Caco-2 (cell line): ENCODE data around the gene NRXN3. TPM values are rescaled to one million over a fixed set of nuclear protein-coding genes. Genes with fewer than 3 reads are reported as not detected.

Experiments
- BruUV-seq: library from RNA; stranded (reverse); fragments of 400-500 nt; replicated peaks from 2 replicates; lab custom pipeline; 2021; lab: Mats Ljungman, UMichigan
- CTCF ChIA-PET: fragments of 300-600 bp; sonication (Branson Sonifier 250); formaldehyde crosslinking; loops from one replicate; lab custom pipeline; 2022; ENCODE audit warnings: antibody characterized with exemption; lab: Charles Lee
- POLR2A ChIA-PET: fragments of 300-600 bp; sonication (Branson Sonifier 250); formaldehyde crosslinking; loops from one replicate; lab custom pipeline; 2022; ENCODE audit warnings: antibody characterized with exemption; lab: Charles Lee
- DNase-seq, 2 experiments: peaks; one replicate each; pipeline versions ENCODE4 v3.0.0 to v3.0.0-alpha.2; 2020 to 2022
- H3K27me3 ChIP-seq: replicated peaks from 2 replicates; pipeline ENCODE4 v1.6.0; 2011; ENCODE audit warnings: low read length; ENCODE audit not compliant: control insufficient read depth, insufficient read depth
- H3K36me3 ChIP-seq: 2 replicates; pipeline ENCODE4 v1.5.1; 2011; ENCODE audit warnings: low read length; ENCODE audit not compliant: control insufficient read depth, insufficient read depth
- H3K4me1 ChIP-seq: fragments of 250-450 bp; sonication (Bioruptor Pico); 2 replicates; pipeline ENCODE4 v1.5.1; 2020; ENCODE audit warnings: mild to moderate bottlenecking
- H3K4me3 ChIP-seq: 2 replicates; pipeline ENCODE4 v1.5.1; 2011; ENCODE audit warnings: low read depth, mild to moderate bottlenecking, control low read depth, low read length
- H3K9me3 ChIP-seq: fragments of 250-450 bp; sonication (Bioruptor Pico); 2 replicates; pipeline ENCODE4 v1.5.1; 2020; ENCODE audit warnings: mild to moderate bottlenecking, moderate library complexity
- H3K27ac Mint-ChIP-seq: one replicate; pipeline ENCODE4 v1.8.0; 2022; ENCODE audit warnings: mixed read lengths; ENCODE audit not compliant: unreplicated experiment
- H3K27me3 Mint-ChIP-seq: one replicate; pipeline ENCODE4 v1.8.0; 2022; ENCODE audit warnings: mixed read lengths; ENCODE audit not compliant: insufficient read depth, unreplicated experiment
- H3K36me3 Mint-ChIP-seq: one replicate; pipeline ENCODE4 v1.8.0; 2022; ENCODE audit warnings: mild to moderate bottlenecking, mixed read lengths; ENCODE audit not compliant: insufficient read depth, unreplicated experiment
- H3K4me1 Mint-ChIP-seq: one replicate; pipeline ENCODE4 v1.8.0; 2022; ENCODE audit warnings: low read depth, mixed read lengths; ENCODE audit not compliant: unreplicated experiment
- H3K4me3 Mint-ChIP-seq: one replicate; pipeline ENCODE4 v1.8.0; 2022; ENCODE audit warnings: mild to moderate bottlenecking, moderate library complexity, mixed read lengths; ENCODE audit not compliant: unreplicated experiment
- H3K9me3 Mint-ChIP-seq: one replicate; pipeline ENCODE4 v1.8.0; 2022; ENCODE audit warnings: mixed read lengths; ENCODE audit not compliant: unreplicated experiment
- intact Hi-C: fragments of 100-400 bp; cut with micrococcal nuclease; formaldehyde crosslinking; loops from one replicate; pipeline ENCODE4 v1.10.0; 2022; ENCODE audit not compliant: unreplicated experiment
- total RNA-seq: library from RNA; stranded (reverse); gene quantifications from 2 replicates; pipeline ENCODE4 v1.2.3, GENCODE V29; 2022
- TF ChIP-seq, protein P1 (sequence below), 2 experiments: fragments of 200-600 bp in 1 of 2; IDR thresholded peaks; 1 replicate in 1 of 2; 2 replicates in 1 of 2; pipeline versions ENCODE4 v1.5.1 to v1.8.0; 2011 to 2022; ENCODE audit warnings: antibody characterized with exemption in 1 of 2, control low read depth in 1 of 2, inconsistent platforms in 1 of 2, low read depth in 1 of 2, low read length in 1 of 2, mild to moderate bottlenecking in 1 of 2, moderate library complexity in 1 of 2; ENCODE audit not compliant: insufficient read depth in 1 of 2, severe bottlenecking in 1 of 2, unreplicated experiment in 1 of 2

Gene NRXN3
- total RNA-seq, 1 experiment from 2014 or later, result 12.4 TPM

GRCh38 chr14:78202163-78202562 lies 32.0 kb downstream of the NRXN3 start:
- TF ChIP-seq, protein P1, sequence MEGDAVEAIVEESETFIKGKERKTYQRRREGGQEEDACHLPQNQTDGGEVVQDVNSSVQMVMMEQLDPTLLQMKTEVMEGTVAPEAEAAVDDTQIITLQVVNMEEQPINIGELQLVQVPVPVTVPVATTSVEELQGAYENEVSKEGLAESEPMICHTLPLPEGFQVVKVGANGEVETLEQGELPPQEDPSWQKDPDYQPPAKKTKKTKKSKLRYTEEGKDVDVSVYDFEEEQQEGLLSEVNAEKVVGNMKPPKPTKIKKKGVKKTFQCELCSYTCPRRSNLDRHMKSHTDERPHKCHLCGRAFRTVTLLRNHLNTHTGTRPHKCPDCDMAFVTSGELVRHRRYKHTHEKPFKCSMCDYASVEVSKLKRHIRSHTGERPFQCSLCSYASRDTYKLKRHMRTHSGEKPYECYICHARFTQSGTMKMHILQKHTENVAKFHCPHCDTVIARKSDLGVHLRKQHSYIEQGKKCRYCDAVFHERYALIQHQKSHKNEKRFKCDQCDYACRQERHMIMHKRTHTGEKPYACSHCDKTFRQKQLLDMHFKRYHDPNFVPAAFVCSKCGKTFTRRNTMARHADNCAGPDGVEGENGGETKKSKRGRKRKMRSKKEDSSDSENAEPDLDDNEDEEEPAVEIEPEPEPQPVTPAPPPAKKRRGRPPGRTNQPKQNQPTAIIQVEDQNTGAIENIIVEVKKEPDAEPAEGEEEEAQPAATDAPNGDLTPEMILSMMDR (IDR thresholded peaks at IDR 0.05; ENCODE audit: insufficient read depth in 1 of 2, low read depth in 1 of 2, low read length in 1 of 2, severe bottlenecking in 1 of 2, unreplicated experiment in 1 of 2), result no peak
- no peaks in the 10 kb centered on the region for H3K4me1 ChIP-seq
- Mint-ChIP-seq H3K27ac (no peak overlapping the region), H3K4me1 (no peaks in the 10 kb centered on the region), H3K9me3 (no peaks in the 10 kb centered on the region), H3K36me3 (no peaks in the 10 kb centered on the region), H3K27me3 (peaks cover 4% of the 10 kb centered on the region), H3K4me3 (no peak overlapping the region)
- CTCF ChIA-PET, result no interaction called here
- no TSS peak for BruUV-seq
- no peaks in the 10 kb centered on the region; the same call in 1 of the 2 replicates for H3K27me3 ChIP-seq
- POLR2A ChIA-PET, result no interaction called here
- no peaks in the 10 kb centered on the region for H3K9me3 ChIP-seq
- H3K4me3 ChIP-seq, result no peak overlapping the region
- H3K36me3 ChIP-seq, result no peaks in the 10 kb centered on the region
- no peak for DNase-seq
- intact Hi-C loops, result no loop called here

DNA sequence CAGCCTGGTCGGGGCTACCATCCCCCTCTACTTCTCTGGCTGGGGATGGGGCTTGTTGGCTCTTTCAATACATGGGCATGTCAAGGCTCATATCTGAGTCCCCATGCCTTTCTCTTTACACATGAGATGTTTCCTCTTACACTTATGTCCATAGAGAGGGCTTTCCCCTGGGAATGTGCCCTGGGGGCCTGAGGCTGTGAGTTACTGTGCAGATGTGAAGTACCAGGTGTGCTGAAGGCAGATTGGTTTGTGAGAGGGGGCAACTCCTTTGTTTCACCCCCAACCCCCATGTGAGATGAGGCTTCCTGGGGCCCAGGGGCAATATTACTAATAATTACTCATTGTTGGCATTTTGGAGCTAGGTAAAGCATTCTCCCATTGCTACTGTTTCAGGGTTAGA lies 32.8 kb downstream of the NRXN3 start:
- ChIA-PET CTCF (no interaction called here), POLR2A (no interaction called here)
- Histone ChIP-seq H3K4me1 (no peaks in the 10 kb centered on the region), H3K27me3 (no peaks in the 10 kb centered on the region; the same call in 1 of the 2 replicates), H3K36me3 (no peaks in the 10 kb centered on the region), H3K4me3 (no peak overlapping the region), H3K9me3 (no peaks in the 10 kb centered on the region)
- intact Hi-C loops, result no loop called here
- H3K36me3 Mint-ChIP-seq, result no peaks in the 10 kb centered on the region
- TF ChIP-seq, protein P1 (IDR thresholded peaks at IDR 0.05; ENCODE audit: insufficient read depth in 1 of 2, low read depth in 1 of 2, low read length in 1 of 2, severe bottlenecking in 1 of 2, unreplicated experiment in 1 of 2), result no peak
- H3K4me1 Mint-ChIP-seq, result no peaks in the 10 kb centered on the region
- no peak overlapping the region for H3K4me3 Mint-ChIP-seq
- no peaks in the 10 kb centered on the region for H3K9me3 Mint-ChIP-seq
- DNase-seq, result no peak
- H3K27ac Mint-ChIP-seq, result no peak overlapping the region
- BruUV-seq, result no TSS peak
- peaks cover 9% of the 10 kb centered on the region for H3K27me3 Mint-ChIP-seq

- no peaks in the 10 kb centered on the region for H3K4me1 Mint-ChIP-seq
Observed at GRCh38 chr14:78207414-78207813, 37.2 kb downstream of the NRXN3 start.

More at GRCh38 chr14:78207414-78207813, 37.2 kb downstream of the NRXN3 start:
- Histone ChIP-seq H3K27me3 (no peaks in the 10 kb centered on the region), H3K36me3 (no peaks in the 10 kb centered on the region), H3K9me3 (no peaks in the 10 kb centered on the region), H3K4me3 (no peak overlapping the region), H3K4me1 (no peaks in the 10 kb centered on the region)
- DNase-seq, result no peak
- no TSS peak for BruUV-seq
- no peak overlapping the region for H3K27ac Mint-ChIP-seq
- H3K4me3 Mint-ChIP-seq, result no peak overlapping the region
- POLR2A ChIA-PET, result no interaction called here
- H3K9me3 Mint-ChIP-seq, result no peaks in the 10 kb centered on the region
- TF ChIP-seq, protein P1 (IDR thresholded peaks at IDR 0.05; ENCODE audit: insufficient read depth in 1 of 2, low read depth in 1 of 2, low read length in 1 of 2, severe bottlenecking in 1 of 2, unreplicated experiment in 1 of 2), result no peak
- H3K36me3 Mint-ChIP-seq, result no peaks in the 10 kb centered on the region
- intact Hi-C loops, result no loop called here
- CTCF ChIA-PET, result no interaction called here
- peaks cover 10% of the 10 kb centered on the region for H3K27me3 Mint-ChIP-seq
